ENCODE measurements around the gene PDF. TPM values are rescaled to one million over a fixed set of nuclear protein-coding genes. Genes with fewer than 3 reads are reported as not detected.
A peak's percentile ranks its signal among the peaks of the same experiment; 100 is the strongest.
"Not testable (repeated sequence)": the region's sequence is repeated elsewhere in the genome, so short reads cannot be mapped to it uniquely, and the experiment has no call there.

PDF gene
- total RNA-seq, 1 experiment from 2014 or later = 32.4 TPM

DNA sequence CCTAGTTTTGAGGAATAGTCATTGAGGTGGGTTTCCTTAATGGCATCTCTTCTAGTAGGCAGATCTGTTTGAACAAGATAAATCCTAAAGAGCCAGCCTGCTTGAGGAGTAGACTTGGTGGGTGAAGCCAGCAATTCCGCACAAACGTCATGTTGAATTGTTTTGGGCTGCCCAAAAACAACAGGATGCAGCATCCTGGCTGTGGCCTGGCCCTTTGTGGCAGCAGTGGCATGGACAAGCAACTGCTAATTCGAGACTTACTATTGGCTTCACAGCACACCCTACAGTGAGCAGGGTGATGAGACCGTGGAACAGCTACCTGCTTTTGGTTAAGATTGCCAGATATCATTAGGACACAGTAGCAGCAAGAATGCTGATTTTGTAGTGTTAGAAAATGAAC lies 28.5 kb downstream of the PDF start:
- H3K36me3 ChIP-seq (ENCODE audit: insufficient read depth, low read length, poor library complexity, severe bottlenecking) = peaks cover 28% of the 10 kb centered on the region
- intact Hi-C loops (cut with micrococcal nuclease; ENCODE audit: unreplicated experiment) = no loop called here
- no peak overlapping the region for H3K27ac ChIP-seq (ENCODE audit: low read depth, low read length, poor library complexity, severe bottlenecking)
- ChIA-PET POLR2A (ENCODE audit: low non-redundant PET) (no interaction called here), CTCF (no interaction called here)
- no peak for DNase-seq (ENCODE audit: low spot score)
- H3K4me1 ChIP-seq (ENCODE audit: insufficient read depth, low read length, poor library complexity, severe bottlenecking) = no peaks in the 10 kb centered on the region
- no peak for TF ChIP-seq CTCF (conservative IDR thresholded peaks at IDR 0.05; ENCODE audit: low read depth, low read length)
- no peak for TF ChIP-seq EZH2 (IDR thresholded peaks at IDR 0.05; ENCODE audit: borderline replicate concordance, low read depth, low read length, poor library complexity, severe bottlenecking)
- H3K27me3 ChIP-seq (replicated peaks; ENCODE audit: insufficient read depth, low read depth, low read length, poor library complexity) = no peaks in the 10 kb centered on the region
- no peak overlapping the region for H3K4me3 ChIP-seq (ENCODE audit: low read depth, low read length, poor library complexity, severe bottlenecking)
- TSS peak; percentile 17 for BruUV-seq (replicated peaks)
- H3K9me3 ChIP-seq (ENCODE audit: low read depth, low read length, poor library complexity, severe bottlenecking) = no peaks in the 10 kb centered on the region

- Histone ChIP-seq H3K36me3 (ENCODE audit: insufficient read depth, low read length, poor library complexity, severe bottlenecking) (peaks cover 28% of the 10 kb centered on the region), H3K4me3 (ENCODE audit: low read depth, low read length, poor library complexity, severe bottlenecking) (no peak overlapping the region), H3K4me1 (ENCODE audit: insufficient read depth, low read length, poor library complexity, severe bottlenecking) (no peaks in the 10 kb centered on the region), H3K27ac (ENCODE audit: low read depth, low read length, poor library complexity, severe bottlenecking) (no peak overlapping the region), H3K27me3 (replicated peaks; ENCODE audit: insufficient read depth, low read depth, low read length, poor library complexity) (no peaks in the 10 kb centered on the region), H3K9me3 (ENCODE audit: low read depth, low read length, poor library complexity, severe bottlenecking) (no peaks in the 10 kb centered on the region)
- intact Hi-C loops (cut with micrococcal nuclease; ENCODE audit: unreplicated experiment) = no loop called here
- POLR2A ChIA-PET (ENCODE audit: low non-redundant PET) = no interaction called here
- BruUV-seq (replicated peaks) = no TSS peak
- CTCF ChIA-PET = no interaction called here
- no peak for TF ChIP-seq CTCF (conservative IDR thresholded peaks at IDR 0.05; ENCODE audit: low read depth, low read length)
- no peak for TF ChIP-seq EZH2 (IDR thresholded peaks at IDR 0.05; ENCODE audit: borderline replicate concordance, low read depth, low read length, poor library complexity, severe bottlenecking)
- DNase-seq (ENCODE audit: low spot score) = no peak
Measured at GRCh38 chr16:69301187-69301586, 29.2 kb downstream of the PDF start.

DNA sequence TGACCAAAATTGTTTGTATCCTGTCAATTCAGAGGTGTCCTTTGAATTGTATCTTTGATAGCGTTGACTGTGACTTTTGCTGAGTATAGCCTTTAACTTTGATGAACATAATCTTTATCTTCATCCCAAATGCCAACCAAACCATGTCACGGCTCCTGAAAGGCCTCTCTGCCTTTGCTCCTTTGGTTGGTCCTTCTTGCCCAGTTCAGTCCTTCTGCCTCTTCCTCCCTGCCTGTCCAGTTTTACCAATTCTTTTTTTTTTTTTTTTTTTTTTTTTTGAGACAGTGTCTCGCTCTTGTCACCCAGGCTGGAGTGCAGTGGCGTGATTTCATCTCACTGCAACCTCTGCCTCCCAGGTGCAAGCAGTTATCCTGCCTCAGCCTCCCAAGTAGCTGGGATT lies 32.1 kb downstream of the PDF start:
- DNase-seq (ENCODE audit: low spot score) = no peak
- H3K4me1 ChIP-seq (ENCODE audit: insufficient read depth, low read length, poor library complexity, severe bottlenecking) = no peaks in the 10 kb centered on the region
- H3K27me3 ChIP-seq (replicated peaks; ENCODE audit: insufficient read depth, low read depth, low read length, poor library complexity) = no peaks in the 10 kb centered on the region
- H3K36me3 ChIP-seq (ENCODE audit: insufficient read depth, low read length, poor library complexity, severe bottlenecking) = peaks cover 20% of the 10 kb centered on the region
- intact Hi-C loops (cut with micrococcal nuclease; ENCODE audit: unreplicated experiment) = no loop called here
- ChIA-PET CTCF (no interaction called here), POLR2A (ENCODE audit: low non-redundant PET) (no interaction called here)
- H3K27ac ChIP-seq (ENCODE audit: low read depth, low read length, poor library complexity, severe bottlenecking) = peak overlapping the region; percentile 16
- TF ChIP-seq EZH2 (IDR thresholded peaks at IDR 0.05; ENCODE audit: borderline replicate concordance, low read depth, low read length, poor library complexity, severe bottlenecking) (no peak), CTCF (conservative IDR thresholded peaks at IDR 0.05; ENCODE audit: low read depth, low read length) (no peak)
- H3K4me3 ChIP-seq (ENCODE audit: low read depth, low read length, poor library complexity, severe bottlenecking) = no peak overlapping the region
- no peaks in the 10 kb centered on the region for H3K9me3 ChIP-seq (ENCODE audit: low read depth, low read length, poor library complexity, severe bottlenecking)
- BruUV-seq (replicated peaks) = no TSS peak

DNA sequence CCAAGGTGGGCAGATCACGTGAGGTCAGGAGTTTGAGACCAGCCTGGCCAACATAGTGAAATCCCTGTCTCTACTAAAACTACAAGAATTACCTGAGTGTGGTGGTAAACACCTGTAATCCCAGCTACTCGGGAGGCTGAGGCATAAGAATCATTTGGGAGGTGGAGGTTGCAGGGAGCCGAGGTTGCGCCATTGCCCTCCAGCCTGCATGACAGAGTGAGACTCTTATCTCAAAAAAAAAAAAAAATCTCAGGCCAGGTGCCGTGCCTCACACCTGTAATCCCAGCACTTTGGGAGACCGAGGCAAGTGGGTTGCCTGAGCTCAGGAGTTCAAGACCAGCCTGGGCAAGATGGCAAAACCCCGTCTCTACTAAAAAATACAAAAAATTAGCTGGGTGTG lies 33.6 kb downstream of the PDF start:
- CTCF ChIA-PET; intact Hi-C loops (cut with micrococcal nuclease; ENCODE audit: unreplicated experiment); H3K9me3 ChIP-seq (ENCODE audit: low read depth, low read length, poor library complexity, severe bottlenecking); H3K27ac ChIP-seq (ENCODE audit: low read depth, low read length, poor library complexity, severe bottlenecking); H3K27me3 ChIP-seq (replicated peaks; ENCODE audit: insufficient read depth, low read depth, low read length, poor library complexity); POLR2A ChIA-PET (ENCODE audit: low non-redundant PET); DNase-seq (ENCODE audit: low spot score); BruUV-seq (replicated peaks); H3K4me1 ChIP-seq (ENCODE audit: insufficient read depth, low read length, poor library complexity, severe bottlenecking); H3K4me3 ChIP-seq (ENCODE audit: low read depth, low read length, poor library complexity, severe bottlenecking): not testable (repeated sequence)
- H3K36me3 ChIP-seq (ENCODE audit: insufficient read depth, low read length, poor library complexity, severe bottlenecking) = peaks cover 20% of the 10 kb centered on the region
